Activated naive CD4-positive, alpha-beta T cell treated with anti-CD3 and anti-CD28 coated beads, Interleukin-2, amount 10 ng/mL, durations not matched to agents 7 days and 5 days (primary cell): ENCODE data around the gene AFF3.

Source experiments
- CTCF ChIA-PET: fragments of 350-600 bp; sonication (Branson Sonifier 250); formaldehyde crosslinking; loops from one replicate; lab custom pipeline; 2021; ENCODE audit warnings: antibody characterized with exemption; lab: Charles Lee
- DNase-seq: peaks from one replicate; pipeline ENCODE4 v3.0.0-alpha.2; 2020
- H3K27ac Mint-ChIP-seq: one replicate; pipeline ENCODE4 v1.8.0; 2021; ENCODE audit warnings: mild to moderate bottlenecking, moderate library complexity, mixed read lengths
- H3K27me3 Mint-ChIP-seq: one replicate; pipeline ENCODE4 v1.8.0; 2021; ENCODE audit warnings: mild to moderate bottlenecking, mixed read lengths
- H3K36me3 Mint-ChIP-seq: one replicate; pipeline ENCODE4 v1.8.0; 2021; ENCODE audit warnings: mixed read lengths
- H3K4me1 Mint-ChIP-seq: one replicate; pipeline ENCODE4 v1.8.0; 2021; ENCODE audit warnings: mixed read lengths
- H3K4me3 Mint-ChIP-seq: one replicate; pipeline ENCODE4 v1.8.0; 2021; ENCODE audit warnings: mild to moderate bottlenecking, moderate library complexity, mixed read lengths
- H3K9me3 Mint-ChIP-seq: one replicate; pipeline ENCODE4 v1.8.0; 2021; ENCODE audit warnings: mixed read lengths

AFF3 gene

DNA sequence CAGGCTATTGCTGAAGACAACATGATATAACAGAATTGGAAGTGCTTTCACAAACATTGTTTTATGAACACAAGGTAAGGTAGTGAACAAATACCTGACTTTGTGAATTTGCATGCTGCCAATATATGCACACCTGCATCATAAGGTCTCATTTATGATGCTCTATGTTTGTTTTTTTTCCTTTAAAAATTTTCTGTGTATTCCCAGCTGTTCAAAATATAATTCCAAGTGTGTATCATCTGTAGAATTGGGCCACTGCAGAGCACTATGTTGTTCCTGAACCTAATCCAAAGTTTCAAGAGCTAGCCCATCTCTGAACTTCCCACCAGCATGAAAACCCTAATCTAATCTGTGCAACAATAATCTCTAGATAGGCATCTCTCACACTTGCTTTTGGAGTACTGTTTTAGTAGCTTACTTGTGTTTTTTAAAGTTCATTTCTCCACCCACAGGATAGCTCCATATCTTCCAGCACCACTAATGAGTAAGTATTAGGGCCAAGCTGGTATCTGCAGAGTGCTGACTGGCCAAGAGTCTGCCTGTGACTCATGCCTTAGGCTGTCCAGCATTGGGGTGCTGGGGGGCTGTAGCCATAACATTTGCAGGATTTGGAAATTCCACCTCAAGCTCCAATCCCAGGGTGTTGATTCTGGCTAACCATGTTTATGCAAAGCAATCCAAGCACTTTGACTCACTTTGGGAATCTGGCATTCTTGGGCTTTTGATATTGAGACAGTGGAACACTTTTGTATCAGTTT lies 444.4 kb downstream of the AFF3 start:
- no peak for DNase-seq
- Mint-ChIP-seq H3K36me3 (no peaks in the 10 kb centered on the region), H3K4me3 (no peak overlapping the region)

DNA sequence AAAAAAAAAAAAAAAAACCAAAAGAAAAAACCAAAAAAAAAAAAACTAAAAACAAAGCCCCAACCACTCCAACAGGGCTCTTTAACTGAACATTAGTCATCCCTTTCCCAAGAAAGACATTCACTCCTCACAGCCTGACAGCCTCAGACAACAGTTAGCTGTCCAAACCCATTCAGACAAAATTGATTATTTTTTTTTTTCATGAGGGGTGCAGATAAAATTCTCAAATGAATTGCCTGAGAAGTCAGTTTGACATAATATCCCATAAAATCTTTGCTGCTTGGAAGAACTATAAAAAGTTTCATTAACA lies 446.5 kb downstream of the AFF3 start:
- Mint-ChIP-seq H3K9me3 (no peaks in the 10 kb centered on the region), H3K4me1 (no peaks in the 10 kb centered on the region), H3K4me3 (no peak overlapping the region), H3K27me3 (no peaks in the 10 kb centered on the region), H3K36me3 (no peaks in the 10 kb centered on the region), H3K27ac (no peak overlapping the region)
- DNase-seq = no peak
- CTCF ChIA-PET = no interaction called here

More for the DNA sequence above, 444.4 kb downstream of the AFF3 start:
- Mint-ChIP-seq H3K4me1 (peaks cover 4% of the 10 kb centered on the region), H3K27ac (no peak overlapping the region), H3K27me3 (no peaks in the 10 kb centered on the region), H3K9me3 (no peaks in the 10 kb centered on the region)
- CTCF ChIA-PET = no interaction called here

DNA sequence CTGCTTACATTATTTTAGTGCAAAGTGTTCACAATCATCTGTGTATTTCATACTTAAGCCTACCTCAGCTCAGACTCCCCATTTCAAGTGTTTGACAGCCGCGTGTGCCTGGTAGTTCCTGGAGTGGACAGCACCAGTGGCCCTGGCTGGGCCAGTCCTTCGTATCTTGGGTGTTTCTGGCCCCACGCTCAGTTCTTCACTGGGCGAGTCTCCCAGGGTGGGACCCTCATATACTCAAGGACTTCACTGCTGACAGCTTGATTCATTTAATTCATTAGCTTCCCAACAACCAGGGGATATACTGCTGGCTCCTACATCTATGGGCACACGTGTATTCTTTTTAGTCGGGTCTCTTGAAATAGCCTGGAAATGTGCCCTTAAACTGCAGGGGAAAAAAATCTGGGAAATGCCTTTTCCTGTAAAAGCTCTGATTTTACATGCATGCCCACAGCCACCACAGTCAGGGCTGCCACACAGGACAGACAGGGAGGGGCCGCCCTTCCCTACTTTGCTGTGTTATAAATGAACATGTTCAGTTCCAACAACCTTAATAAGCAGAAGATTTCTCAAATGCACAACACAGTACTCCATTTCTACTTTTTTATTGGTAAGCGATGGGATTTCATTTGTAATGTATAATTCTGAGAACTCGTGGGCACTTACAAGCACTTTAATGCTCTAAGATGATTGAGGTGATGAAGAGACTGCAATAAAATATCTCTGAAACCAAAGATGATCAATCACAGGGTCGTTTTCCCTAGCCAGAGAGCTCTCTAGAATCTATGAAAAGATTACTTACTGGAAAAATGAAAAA lies 447.1 kb downstream of the AFF3 start:
- Mint-ChIP-seq H3K9me3 (no peaks in the 10 kb centered on the region), H3K27me3 (no peaks in the 10 kb centered on the region), H3K4me1 (no peaks in the 10 kb centered on the region), H3K36me3 (no peaks in the 10 kb centered on the region), H3K27ac (no peak overlapping the region), H3K4me3 (no peak overlapping the region)
- CTCF ChIA-PET = no interaction called here
- DNase-seq = no peak

DNA sequence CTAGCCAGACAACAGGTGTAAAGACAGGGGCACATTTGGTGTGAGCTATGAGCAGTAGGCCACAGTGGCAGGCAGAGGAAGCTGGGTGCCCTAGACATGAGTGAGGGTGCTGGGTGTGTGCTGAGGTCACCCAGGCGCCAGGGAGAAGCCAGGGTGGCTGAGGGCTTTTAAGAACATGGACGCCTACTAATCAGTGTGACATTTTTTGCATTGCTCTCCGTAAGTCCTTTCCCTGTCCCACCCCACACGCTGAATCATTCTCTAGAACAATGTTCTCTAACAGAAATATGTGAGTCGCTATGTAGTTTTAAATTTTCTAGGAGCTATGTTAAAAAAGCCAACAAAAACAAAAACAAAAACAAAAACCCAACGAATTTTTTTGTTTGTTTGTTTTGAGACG lies 448.1 kb downstream of the AFF3 start:
- DNase-seq = no peak
- CTCF ChIA-PET = no interaction called here

DNA sequence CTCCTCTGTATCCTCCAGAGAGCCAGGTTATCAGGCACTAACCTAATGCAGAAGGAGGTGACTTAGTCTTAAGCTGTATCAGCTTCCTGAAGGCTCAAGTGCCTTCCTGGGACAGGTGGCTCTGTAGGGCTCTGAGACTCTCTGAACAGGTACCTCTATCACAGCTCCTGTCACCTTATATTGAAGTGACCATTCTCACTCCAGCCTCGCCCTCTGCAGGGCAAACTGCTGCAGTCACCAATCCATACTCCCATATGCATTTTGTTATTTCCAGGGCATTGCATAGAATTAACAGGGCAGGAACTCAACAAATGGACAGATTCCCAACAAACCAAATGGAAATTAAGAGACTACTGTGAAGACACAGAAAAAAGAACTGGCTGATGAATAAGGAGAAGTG lies 449.6 kb downstream of the AFF3 start:
- Mint-ChIP-seq H3K27me3 (no peaks in the 10 kb centered on the region), H3K27ac (no peak overlapping the region), H3K4me3 (no peak overlapping the region), H3K4me1 (no peaks in the 10 kb centered on the region), H3K9me3 (no peaks in the 10 kb centered on the region), H3K36me3 (no peaks in the 10 kb centered on the region)
- CTCF ChIA-PET = no interaction called here
- DNase-seq = no peak

More for the DNA sequence above, 448.1 kb downstream of the AFF3 start:
- no peaks in the 10 kb centered on the region for H3K4me1 Mint-ChIP-seq
- no peaks in the 10 kb centered on the region for H3K36me3 Mint-ChIP-seq
- no peak overlapping the region for H3K4me3 Mint-ChIP-seq
- no peaks in the 10 kb centered on the region for H3K27me3 Mint-ChIP-seq
- H3K27ac Mint-ChIP-seq = no peak overlapping the region
- no peaks in the 10 kb centered on the region for H3K9me3 Mint-ChIP-seq

DNA sequence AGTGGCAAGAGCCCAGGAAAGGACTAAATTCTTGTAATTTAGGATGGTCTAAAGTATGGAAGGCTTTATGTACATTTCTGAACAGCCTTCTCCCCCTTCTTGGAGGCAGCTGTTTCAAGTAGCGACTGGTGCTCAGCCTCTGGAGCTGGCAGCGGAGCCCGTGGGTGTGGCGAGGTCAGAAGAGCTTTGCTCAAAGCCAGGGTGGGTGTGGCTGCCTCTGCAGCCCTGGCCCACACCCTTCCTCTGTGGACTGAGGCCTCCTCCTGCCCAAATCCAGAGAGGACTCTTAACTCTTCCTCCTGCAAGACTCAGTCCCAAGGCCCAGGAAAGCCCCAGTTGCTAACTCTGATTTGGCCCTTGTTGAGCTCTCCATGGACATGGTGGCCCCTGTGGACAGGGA lies 450.5 kb downstream of the AFF3 start:
- Mint-ChIP-seq H3K36me3 (no peaks in the 10 kb centered on the region), H3K4me1 (no peaks in the 10 kb centered on the region), H3K4me3 (no peak overlapping the region), H3K27me3 (no peaks in the 10 kb centered on the region), H3K9me3 (no peaks in the 10 kb centered on the region), H3K27ac (no peak overlapping the region)
- no peak for DNase-seq
- CTCF ChIA-PET = interaction anchor here (1.1 kb wide), 1 partner anchor 20 kb away, joined by 3 read pairs; no protein-coding TSS in a partner anchor

DNA sequence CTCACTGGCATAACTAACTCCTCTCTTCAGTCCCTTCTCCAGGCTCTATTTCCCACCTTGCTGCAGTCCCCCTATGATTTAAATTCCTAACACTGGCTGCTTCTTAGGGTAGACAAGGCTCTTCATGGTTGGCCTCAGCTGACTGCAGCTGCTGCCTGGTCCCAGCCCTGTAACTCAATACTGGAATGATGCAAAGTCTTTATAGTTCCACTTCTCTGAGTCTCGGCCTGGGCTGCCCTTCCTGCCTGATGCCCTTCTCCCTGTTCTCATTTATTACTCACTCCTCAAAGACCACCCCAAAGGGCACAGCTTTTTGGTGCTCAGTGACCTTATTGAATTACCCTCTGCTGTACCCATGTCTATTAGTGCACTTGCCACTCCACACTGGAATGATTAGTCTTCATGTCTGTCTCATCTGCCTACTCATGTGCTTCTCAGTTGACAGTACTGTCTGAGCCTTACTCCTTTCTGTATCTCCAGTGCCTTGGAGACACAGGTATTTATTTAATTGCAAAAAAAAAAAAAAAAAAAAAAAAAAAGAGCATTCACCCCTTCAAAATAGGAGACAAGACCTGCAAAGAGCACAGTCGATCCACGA lies 453.1 kb downstream of the AFF3 start:
- Mint-ChIP-seq H3K27me3 (no peaks in the 10 kb centered on the region), H3K36me3 (no peaks in the 10 kb centered on the region), H3K9me3 (no peaks in the 10 kb centered on the region), H3K27ac (no peak overlapping the region), H3K4me1 (no peaks in the 10 kb centered on the region), H3K4me3 (no peak overlapping the region)
- DNase-seq = no peak
- CTCF ChIA-PET = no interaction called here

DNA sequence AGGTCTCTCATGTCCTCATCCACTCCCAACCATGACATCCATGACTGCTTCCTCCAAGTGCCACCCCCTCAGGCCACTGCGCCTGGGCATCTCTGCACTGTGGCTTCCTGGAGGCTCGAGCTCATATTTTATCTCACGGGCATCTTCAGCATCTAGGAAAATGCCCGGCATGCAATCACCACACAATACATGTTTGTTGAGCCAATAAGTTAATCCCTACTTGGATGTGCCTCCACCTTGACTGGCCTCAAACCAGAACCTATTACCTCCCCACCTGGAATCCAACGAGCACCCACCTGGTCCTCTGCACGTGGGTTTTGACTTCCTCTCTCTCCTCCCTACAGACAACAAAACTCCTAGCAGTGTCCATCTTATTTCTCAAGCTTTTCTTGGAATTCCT lies 453.7 kb downstream of the AFF3 start:
- Mint-ChIP-seq H3K9me3 (no peaks in the 10 kb centered on the region), H3K27me3 (no peaks in the 10 kb centered on the region), H3K4me3 (no peak overlapping the region), H3K27ac (no peak overlapping the region), H3K4me1 (no peaks in the 10 kb centered on the region), H3K36me3 (no peaks in the 10 kb centered on the region)
- no peak for DNase-seq
- CTCF ChIA-PET = no interaction called here

DNA sequence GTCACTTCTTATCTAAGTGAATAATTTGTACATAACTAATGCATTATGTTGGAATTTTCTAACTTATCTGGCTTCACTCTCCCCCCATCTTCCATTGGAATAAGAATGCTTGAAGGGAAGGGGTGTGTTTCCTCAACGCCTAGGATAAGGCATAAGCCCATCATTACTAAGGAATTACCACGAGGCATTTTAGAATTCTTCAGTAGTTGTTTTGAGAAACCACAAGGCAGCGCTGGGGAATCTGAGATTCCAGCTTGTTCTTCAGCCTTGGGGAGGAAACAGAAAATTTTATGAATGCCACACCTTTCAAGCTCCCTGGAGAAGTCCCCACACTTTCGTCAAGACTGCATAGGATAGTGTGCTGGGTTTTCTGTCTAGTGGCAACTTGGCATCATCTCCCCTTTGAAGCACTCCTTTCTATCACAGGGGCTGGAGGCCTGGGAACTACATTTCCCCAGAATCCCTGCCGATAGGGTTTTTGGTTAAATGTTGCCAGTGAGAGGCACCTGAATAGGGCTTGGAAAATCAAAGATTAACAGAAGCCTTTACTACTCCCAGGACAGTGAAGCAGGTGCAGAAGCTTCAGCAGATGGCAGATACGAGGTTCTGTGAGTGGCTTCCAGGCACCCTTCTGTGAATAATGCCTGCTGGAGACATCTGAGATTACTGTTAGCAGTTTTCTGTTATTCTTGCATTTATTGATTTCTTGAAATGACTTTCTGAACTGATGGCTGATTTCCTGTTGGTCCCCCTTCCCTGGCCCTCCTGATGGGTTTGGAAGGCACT lies 459.9 kb downstream of the AFF3 start:
- H3K27me3 Mint-ChIP-seq = no peaks in the 10 kb centered on the region
- H3K4me3 Mint-ChIP-seq = no peak overlapping the region
- H3K27ac Mint-ChIP-seq = no peak overlapping the region
- H3K9me3 Mint-ChIP-seq = no peaks in the 10 kb centered on the region
- DNase-seq = no peak
- no peaks in the 10 kb centered on the region for H3K36me3 Mint-ChIP-seq
- H3K4me1 Mint-ChIP-seq = no peaks in the 10 kb centered on the region
- CTCF ChIA-PET = no interaction called here

DNA sequence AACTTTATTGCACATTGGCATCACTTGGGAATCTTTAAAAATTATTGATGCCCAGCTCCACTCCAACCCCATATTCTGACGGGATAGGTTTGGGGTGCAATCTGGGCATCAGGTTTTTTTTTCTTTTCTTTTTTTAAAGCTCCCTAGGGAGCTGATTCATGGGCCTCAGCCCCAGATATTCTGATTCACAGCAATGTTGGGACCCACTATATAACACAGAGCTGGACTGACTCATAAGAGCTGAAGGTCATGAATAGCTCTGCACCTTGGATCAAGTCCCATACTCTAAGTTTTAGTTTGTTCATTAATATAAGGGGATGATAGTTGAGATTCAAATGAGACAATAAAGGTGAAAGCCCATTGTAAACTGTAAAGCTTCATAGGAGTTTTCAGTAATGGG lies 461.4 kb downstream of the AFF3 start:
- no peaks in the 10 kb centered on the region for H3K4me1 Mint-ChIP-seq
- H3K4me3 Mint-ChIP-seq = no peak overlapping the region
- no peaks in the 10 kb centered on the region for H3K36me3 Mint-ChIP-seq
- DNase-seq = no peak
- no peaks in the 10 kb centered on the region for H3K9me3 Mint-ChIP-seq
- CTCF ChIA-PET = no interaction called here
- H3K27me3 Mint-ChIP-seq = no peaks in the 10 kb centered on the region
- no peak overlapping the region for H3K27ac Mint-ChIP-seq

DNA sequence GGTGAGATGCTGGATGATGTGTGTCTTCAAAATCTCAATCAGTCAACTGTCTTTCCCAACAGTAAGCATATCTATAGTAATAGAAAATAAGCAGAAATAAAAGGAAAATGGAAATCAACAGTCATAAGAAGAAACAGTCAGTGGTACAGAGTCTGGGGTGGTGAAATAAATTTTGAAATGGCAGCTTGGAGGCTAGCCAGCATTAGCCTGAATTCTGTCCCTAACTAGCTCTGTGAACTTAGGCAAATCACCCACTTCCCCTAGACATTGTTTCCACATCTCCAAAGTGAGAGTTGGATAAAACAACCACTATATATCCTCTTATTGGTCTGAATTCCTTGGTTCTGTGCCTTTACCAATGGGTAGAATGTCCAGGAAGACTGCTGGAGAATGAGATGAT lies 462.9 kb downstream of the AFF3 start:
- Mint-ChIP-seq H3K9me3 (no peaks in the 10 kb centered on the region), H3K36me3 (no peaks in the 10 kb centered on the region), H3K27me3 (no peaks in the 10 kb centered on the region), H3K4me3 (no peak overlapping the region), H3K27ac (no peak overlapping the region), H3K4me1 (no peaks in the 10 kb centered on the region)
- DNase-seq = no peak
- CTCF ChIA-PET = no interaction called here

DNA sequence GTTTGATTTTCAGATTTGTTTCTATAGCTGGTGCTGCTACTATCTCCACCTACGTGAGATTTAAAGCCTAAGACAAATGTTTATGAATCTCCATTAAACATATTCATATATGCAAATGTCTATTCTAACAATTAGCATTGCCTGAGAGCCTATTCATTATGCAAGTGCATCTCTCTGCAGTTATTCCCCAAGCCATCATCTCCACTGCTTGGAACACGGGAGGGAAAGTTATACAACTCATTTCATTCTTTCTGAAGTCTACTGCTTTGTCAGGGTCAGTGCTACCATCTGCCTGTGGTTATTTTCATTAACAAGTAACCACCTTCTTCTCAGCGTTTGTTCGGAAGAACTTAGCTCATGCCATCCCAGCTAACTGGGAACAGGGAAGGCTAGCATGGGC lies 463.8 kb downstream of the AFF3 start:
- Mint-ChIP-seq H3K27me3 (no peaks in the 10 kb centered on the region), H3K27ac (no peak overlapping the region), H3K4me1 (no peaks in the 10 kb centered on the region), H3K36me3 (no peaks in the 10 kb centered on the region), H3K9me3 (no peaks in the 10 kb centered on the region), H3K4me3 (no peak overlapping the region)
- no peak for DNase-seq
- CTCF ChIA-PET = no interaction called here

DNA sequence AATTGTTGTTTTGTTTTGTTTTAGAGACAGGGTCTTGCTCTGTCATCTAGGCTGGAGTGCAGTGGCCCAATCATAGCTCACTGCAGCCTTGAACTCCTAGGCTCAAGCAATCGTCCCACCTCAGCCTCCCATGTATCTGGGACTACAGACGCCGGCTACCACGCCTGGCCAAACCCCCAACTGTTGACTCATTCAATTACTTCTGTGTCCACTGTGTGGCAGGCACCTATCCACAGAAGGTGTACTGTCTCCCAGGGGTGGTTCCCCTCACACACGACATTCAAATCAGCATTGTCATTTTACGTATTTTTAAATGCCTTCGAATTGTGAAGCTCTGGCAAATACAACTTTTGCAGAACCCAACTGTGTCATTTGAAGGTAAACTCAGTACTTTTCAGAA lies 464.6 kb downstream of the AFF3 start:
- Mint-ChIP-seq H3K4me3 (no peak overlapping the region), H3K27ac (no peak overlapping the region), H3K9me3 (no peaks in the 10 kb centered on the region), H3K27me3 (no peaks in the 10 kb centered on the region), H3K36me3 (no peaks in the 10 kb centered on the region), H3K4me1 (no peaks in the 10 kb centered on the region)
- CTCF ChIA-PET = no interaction called here
- no peak for DNase-seq

DNA sequence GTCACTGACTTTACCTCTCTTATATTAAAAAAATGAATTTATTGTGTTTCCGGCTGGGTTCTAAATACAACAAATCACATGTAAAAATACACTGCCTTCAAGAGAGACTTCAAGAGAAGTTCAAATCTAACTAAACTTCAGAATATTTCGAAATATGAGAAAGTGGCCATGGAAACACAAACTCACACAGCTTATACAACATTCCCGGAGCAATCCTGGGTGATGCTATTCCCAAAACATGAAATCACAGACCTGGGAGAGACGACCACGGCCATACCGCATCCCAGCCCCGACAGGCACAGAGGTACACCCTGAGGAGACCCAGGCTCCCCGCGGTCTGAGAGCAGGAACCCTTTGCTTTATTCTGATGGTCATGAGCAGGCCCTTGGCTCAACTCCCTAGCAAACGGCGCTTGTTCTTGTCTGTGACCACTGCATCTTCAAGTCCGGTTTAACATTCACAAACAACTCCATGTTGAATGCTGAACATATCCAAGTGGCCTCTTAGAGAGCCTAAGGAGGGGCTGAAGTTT lies 467.2 kb downstream of the AFF3 start:
- H3K4me3 Mint-ChIP-seq = no peak overlapping the region
- CTCF ChIA-PET = no interaction called here
- H3K27me3 Mint-ChIP-seq = no peaks in the 10 kb centered on the region
- H3K9me3 Mint-ChIP-seq = no peaks in the 10 kb centered on the region
- no peaks in the 10 kb centered on the region for H3K36me3 Mint-ChIP-seq
- H3K27ac Mint-ChIP-seq = no peak overlapping the region
- no peaks in the 10 kb centered on the region for H3K4me1 Mint-ChIP-seq
- DNase-seq = no peak
